Fibroblast of skin of right biceps (primary cell): ENCODE measurements around the gene ANKDD1A.

Experiments
- DNase-seq: peaks from one replicate; pipeline ENCODE4 v3.0.0-alpha.2; 2013

ANKDD1A gene

GRCh38 chr15:64896371-64897069 is 15.2 kb upstream of the ANKDD1A start:
- no peak for DNase-seq

GRCh38 chr15:64897345-64897985 is 14.2 kb upstream of the ANKDD1A start:
- DNase-seq: peak; percentile 82

GRCh38 chr15:64898406-64898805 is 13.3 kb upstream of the ANKDD1A start:
- no peak for DNase-seq

- no peak for DNase-seq
Observed at GRCh38 chr15:64901141-64901540, 10.6 kb upstream of the ANKDD1A start.

GRCh38 chr15:64901914-64902313 is 9.8 kb upstream of the ANKDD1A start:
- DNase-seq: no peak

GRCh38 chr15:64902863-64903262 is 8.8 kb upstream of the ANKDD1A start:
- DNase-seq: peak; percentile 36

GRCh38 chr15:64903326-64903950 is 8.3 kb upstream of the ANKDD1A start:
- DNase-seq: no peak

- no peak for DNase-seq
Observed at GRCh38 chr15:64904189-64904588, 7.5 kb upstream of the ANKDD1A start.

- DNase-seq: peak; percentile 76
Observed at GRCh38 chr15:64905119-64905831, 6.4 kb upstream of the ANKDD1A start.

GRCh38 chr15:64905941-64906340 is 5.8 kb upstream of the ANKDD1A start:
- no peak for DNase-seq

- DNase-seq: no peak
Observed at GRCh38 chr15:64906402-64906801, 5.3 kb upstream of the ANKDD1A start.

- DNase-seq: no peak
Observed at GRCh38 chr15:64907991-64908390, 3.7 kb upstream of the ANKDD1A start.

- DNase-seq: no peak
Observed at GRCh38 chr15:64909546-64909945, 2.2 kb upstream of the ANKDD1A start.

- no peak for DNase-seq
Observed at GRCh38 chr15:64912379-64913325, 950 bp downstream of the ANKDD1A start.

- no peak for DNase-seq
Observed at GRCh38 chr15:64915518-64916227, 4.0 kb downstream of the ANKDD1A start.

GRCh38 chr15:64916365-64916764 is 4.7 kb downstream of the ANKDD1A start:
- no peak for DNase-seq

- no peak for DNase-seq
Observed at GRCh38 chr15:64917211-64917610, 5.5 kb downstream of the ANKDD1A start.

- DNase-seq: no peak
Observed at GRCh38 chr15:64919721-64920120, 8.0 kb downstream of the ANKDD1A start.

GRCh38 chr15:64921711-64922110 is 10.0 kb downstream of the ANKDD1A start:
- DNase-seq: no peak

GRCh38 chr15:64923546-64923945 is 11.8 kb downstream of the ANKDD1A start:
- DNase-seq: no peak
